Measurements from ENCODE around the gene MRPS9. TPM values are rescaled to one million over a fixed set of nuclear protein-coding genes. Genes with fewer than 3 reads are reported as not detected.

The MRPS9 gene
- total RNA-seq, 4 donors from 2014 or later = 12.3 to 24.4 (median 20.6) TPM

DNA sequence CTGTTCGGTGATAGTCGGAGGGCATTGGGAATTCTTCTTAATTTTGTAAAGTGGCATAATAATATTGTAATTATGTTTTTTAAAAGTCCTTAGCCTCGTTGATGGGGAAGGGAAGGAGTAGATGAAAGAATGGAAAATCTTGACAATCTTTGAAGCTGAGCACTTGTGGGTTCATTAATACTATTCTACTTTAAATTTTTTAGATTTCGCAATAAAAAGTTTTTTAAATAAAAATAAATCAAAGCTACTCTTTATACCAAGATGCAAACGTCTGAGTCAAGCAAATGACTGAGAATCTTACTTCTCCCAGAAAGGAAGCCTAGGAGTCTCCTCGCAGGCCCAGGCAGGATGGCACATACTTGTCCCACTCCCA is 105.2 kb downstream of the MRPS9 start:
- H3K9me3 ChIP-seq = no peaks in the 10 kb centered on the region
- H3K4me3 ChIP-seq = no peak overlapping the region
- no peaks in the 10 kb centered on the region for H3K36me3 ChIP-seq
- DNase-seq = no peak
- no peak for TF ChIP-seq POLR2A (IDR thresholded peaks at IDR 0.05)
- TF ChIP-seq CTCF (IDR thresholded peaks at IDR 0.05) = no peak
- no peak overlapping the region for H3K27ac ChIP-seq
- intact Hi-C loops (cut with DNase I; ENCODE audit: low total_unique reads) = no loop called here
- H3K4me1 ChIP-seq = peaks cover 0 to 11% of the 10 kb centered on the region in 2 donors
- no peaks in the 10 kb centered on the region for H3K27me3 ChIP-seq

DNA sequence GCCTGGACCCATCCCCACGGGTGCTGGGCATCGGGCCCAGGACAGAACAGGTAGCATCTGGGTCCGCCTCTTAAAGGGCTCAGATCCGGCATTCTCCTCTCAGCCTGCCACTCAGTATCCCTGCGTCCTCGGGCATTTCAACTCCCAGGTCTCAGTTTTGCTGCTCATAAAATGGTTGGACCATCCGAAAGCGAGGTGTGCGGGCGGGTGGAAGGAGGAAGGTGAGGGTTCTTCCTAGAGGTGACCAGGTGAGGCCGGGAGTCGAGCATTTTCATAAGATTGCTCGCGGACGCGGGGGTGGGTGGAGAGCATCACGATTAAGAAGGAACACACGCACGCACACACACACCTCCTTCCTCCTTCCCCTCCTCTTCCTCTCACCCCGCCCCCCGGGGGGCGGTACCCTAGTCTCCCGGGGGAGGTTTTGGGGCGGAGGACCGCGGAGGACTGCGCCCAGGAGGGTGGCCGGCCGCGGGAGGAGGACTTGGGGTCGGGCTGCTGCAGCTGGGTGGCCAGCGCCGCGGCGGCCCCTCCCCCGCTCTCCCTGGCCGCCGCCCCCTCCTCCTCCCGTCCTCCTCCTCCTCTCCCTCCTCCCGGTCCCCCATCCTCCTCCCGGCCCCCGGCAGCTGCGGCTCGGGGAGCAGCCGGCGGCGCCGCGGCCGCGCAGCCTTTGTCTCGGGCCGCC is 105.7 kb downstream of the MRPS9 start:
- peak in 1 of 2 donors; percentile 16 for DNase-seq
- Histone ChIP-seq H3K4me3 (peak overlapping the region in 1 of 2 donors; percentile 40), H3K36me3 (no peaks in the 10 kb centered on the region), H3K27ac (no peak overlapping the region), H3K4me1 (peaks cover 0 to 11% of the 10 kb centered on the region in 2 donors), H3K9me3 (no peaks in the 10 kb centered on the region), H3K27me3 (no peaks in the 10 kb centered on the region)
- intact Hi-C loops (cut with DNase I; ENCODE audit: low total_unique reads) = no loop called here
- TF ChIP-seq CTCF (IDR thresholded peaks at IDR 0.05) = no peak

DNA sequence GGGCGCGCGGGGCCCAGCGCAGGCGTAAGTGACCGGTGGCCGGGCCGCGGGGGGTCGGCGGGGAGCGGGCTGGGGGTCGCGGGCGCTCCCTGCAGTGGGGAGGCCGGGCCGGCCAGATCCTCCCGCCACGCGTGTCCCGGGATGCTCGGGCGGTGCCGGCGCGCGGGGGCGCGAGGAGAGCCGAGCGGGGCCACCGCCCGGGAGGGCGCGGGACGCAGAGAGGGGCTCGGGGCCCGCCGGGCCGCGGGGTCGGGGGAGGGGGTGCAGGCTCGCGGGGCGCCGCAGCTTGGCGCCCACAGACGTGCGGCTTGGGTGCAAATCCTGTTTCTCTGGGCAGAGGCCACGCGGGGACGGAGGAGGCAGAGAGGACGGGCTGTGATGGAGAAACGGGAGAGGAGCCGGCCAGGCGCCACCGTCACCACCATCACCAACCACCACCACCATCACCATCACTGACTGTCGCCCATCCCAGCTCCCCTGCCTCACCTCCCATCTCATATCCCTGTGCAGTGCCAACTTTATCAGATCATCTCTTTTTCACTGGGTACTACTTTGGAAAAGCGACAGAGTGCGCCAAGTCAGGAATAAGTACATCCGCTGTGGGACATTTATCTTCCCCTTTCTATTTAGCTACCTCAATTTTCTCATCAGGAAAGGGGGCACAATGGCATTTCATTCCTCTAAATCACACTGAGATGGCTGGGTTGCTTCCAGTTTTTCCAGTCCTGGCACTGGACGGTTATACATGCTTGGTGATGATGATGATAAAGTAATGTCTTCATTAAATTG is 106.5 kb downstream of the MRPS9 start:
- TF ChIP-seq CTCF (IDR thresholded peaks at IDR 0.05) (no peak), POLR2A (IDR thresholded peaks at IDR 0.05) (no peak)
- Histone ChIP-seq H3K27ac (no peak overlapping the region), H3K36me3 (no peaks in the 10 kb centered on the region), H3K27me3 (no peaks in the 10 kb centered on the region), H3K4me3 (peak overlapping the region in 1 of 2 donors; percentile 16), H3K4me1 (peaks cover 0 to 11% of the 10 kb centered on the region in 2 donors), H3K9me3 (no peaks in the 10 kb centered on the region)
- intact Hi-C loops (cut with DNase I; ENCODE audit: low total_unique reads) = no loop called here
- no peak for DNase-seq

GRCh38 chr2:105144941-105145300 is 107.1 kb downstream of the MRPS9 start:
- intact Hi-C loops (cut with DNase I; ENCODE audit: low total_unique reads) = no loop called here
- Histone ChIP-seq H3K4me1 (peaks cover 0 to 11% of the 10 kb centered on the region in 2 donors), H3K36me3 (no peaks in the 10 kb centered on the region), H3K27me3 (no peaks in the 10 kb centered on the region), H3K4me3 (no peak overlapping the region), H3K27ac (no peak overlapping the region), H3K9me3 (no peaks in the 10 kb centered on the region)
- TF ChIP-seq POLR2A (IDR thresholded peaks at IDR 0.05) = no peak
- TF ChIP-seq CTCF (IDR thresholded peaks at IDR 0.05) = no peak
- DNase-seq = no peak

DNA sequence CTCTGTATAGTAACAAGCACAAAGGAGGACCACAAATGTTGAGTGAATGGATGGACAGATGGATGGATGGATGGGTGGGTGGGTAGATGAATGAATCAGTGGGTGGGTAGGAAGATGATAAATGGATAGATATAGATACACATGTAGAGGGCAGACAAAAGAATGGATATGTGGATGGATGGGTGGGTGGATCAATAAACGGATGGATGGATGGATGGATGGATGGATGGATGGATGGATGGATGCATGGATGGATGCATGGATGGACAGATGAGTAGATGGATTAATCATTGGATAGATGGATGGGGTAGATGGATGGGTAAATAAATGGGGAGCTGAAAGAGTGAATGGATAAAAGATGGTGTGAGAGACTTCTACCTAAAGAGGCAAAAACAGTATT is 111.4 kb downstream of the MRPS9 start:
- no peak overlapping the region for H3K27ac ChIP-seq
- H3K4me1 ChIP-seq = peaks cover 0 to 5% of the 10 kb centered on the region in 2 donors
- H3K27me3 ChIP-seq = no peaks in the 10 kb centered on the region
- H3K4me3 ChIP-seq = no peak overlapping the region
- no peaks in the 10 kb centered on the region for H3K9me3 ChIP-seq
- H3K36me3 ChIP-seq = no peaks in the 10 kb centered on the region
- intact Hi-C loops (cut with DNase I; ENCODE audit: low total_unique reads) = no loop called here
- TF ChIP-seq POLR2A (IDR thresholded peaks at IDR 0.05) (no peak), CTCF (IDR thresholded peaks at IDR 0.05) (no peak)
- DNase-seq = no peak
